Measurements from ENCODE around the gene SPP2.

SPP2 gene

DNA sequence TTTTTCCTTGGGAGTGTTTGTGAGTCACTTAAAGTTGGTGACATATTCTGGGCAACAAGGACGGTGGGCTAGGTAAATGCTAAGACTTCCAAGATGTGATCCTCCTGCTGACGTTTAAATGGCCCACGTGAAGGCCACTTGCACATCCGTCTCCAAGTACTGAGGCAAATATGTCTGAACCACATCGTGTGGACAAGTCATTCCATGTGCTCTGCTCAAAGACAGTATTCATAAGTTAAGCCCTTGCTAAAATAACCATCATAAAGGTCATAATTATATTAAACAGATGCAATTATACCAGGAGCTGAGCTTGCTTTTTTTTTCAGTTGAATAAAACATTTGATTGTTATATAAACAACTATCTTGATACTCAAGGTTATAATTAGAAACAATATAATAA, 44.8 kb downstream of the SPP2 start:
- H3K4me3 ChIP-seq (ENCODE audit: control insufficient read depth, low read depth, low read length) = no peak overlapping the region
- TF ChIP-seq, protein P1, sequence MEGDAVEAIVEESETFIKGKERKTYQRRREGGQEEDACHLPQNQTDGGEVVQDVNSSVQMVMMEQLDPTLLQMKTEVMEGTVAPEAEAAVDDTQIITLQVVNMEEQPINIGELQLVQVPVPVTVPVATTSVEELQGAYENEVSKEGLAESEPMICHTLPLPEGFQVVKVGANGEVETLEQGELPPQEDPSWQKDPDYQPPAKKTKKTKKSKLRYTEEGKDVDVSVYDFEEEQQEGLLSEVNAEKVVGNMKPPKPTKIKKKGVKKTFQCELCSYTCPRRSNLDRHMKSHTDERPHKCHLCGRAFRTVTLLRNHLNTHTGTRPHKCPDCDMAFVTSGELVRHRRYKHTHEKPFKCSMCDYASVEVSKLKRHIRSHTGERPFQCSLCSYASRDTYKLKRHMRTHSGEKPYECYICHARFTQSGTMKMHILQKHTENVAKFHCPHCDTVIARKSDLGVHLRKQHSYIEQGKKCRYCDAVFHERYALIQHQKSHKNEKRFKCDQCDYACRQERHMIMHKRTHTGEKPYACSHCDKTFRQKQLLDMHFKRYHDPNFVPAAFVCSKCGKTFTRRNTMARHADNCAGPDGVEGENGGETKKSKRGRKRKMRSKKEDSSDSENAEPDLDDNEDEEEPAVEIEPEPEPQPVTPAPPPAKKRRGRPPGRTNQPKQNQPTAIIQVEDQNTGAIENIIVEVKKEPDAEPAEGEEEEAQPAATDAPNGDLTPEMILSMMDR (conservative IDR thresholded peaks at IDR 0.05; ENCODE audit: control insufficient read depth, insufficient read depth, low read depth, low read length) = no peak
- no peak for DNase-seq (ENCODE audit: low read depth)

DNA sequence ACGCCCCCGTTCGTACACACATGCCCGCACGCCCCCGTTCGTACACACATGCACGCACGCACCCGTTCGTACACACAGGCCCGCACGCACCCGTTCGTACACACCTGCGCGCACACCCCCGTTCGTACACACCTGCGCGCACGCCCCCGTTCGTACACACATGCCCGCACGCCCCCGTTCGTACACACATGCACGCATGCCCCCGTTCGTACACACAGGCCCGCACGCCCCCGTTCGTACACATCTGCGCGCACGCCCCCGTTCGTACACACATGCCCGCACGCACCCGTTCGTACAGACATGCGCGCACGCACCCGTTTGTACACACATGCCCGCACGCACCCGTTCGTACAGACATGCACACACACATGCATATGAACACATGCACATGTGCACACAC, 45.7 kb downstream of the SPP2 start:
- H3K4me3 ChIP-seq (ENCODE audit: control insufficient read depth, low read depth, low read length) = no peak overlapping the region
- TF ChIP-seq, protein P1 (conservative IDR thresholded peaks at IDR 0.05; ENCODE audit: control insufficient read depth, insufficient read depth, low read depth, low read length) = no peak
- DNase-seq (ENCODE audit: low read depth) = no peak

DNA sequence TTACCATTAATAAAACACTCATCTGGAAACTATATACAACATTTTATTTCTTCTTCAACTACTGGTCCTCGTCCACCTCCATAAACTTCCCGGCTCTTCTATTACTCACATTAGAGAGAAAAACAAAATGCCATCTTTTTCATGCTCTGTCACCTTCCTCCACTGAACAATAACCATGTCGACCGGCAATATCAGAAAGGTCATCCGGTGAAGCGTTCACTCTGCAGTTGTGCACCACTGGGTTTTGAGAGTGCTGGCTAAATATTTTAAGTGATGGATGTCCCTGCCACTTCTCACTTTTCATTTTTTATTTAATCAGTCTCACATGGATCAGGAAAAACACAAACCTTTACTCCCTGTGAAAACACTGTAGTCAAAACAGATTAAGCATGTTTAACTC, 48.2 kb downstream of the SPP2 start:
- TF ChIP-seq, protein P1 (conservative IDR thresholded peaks at IDR 0.05; ENCODE audit: control insufficient read depth, insufficient read depth, low read depth, low read length) = no peak
- no peak for DNase-seq (ENCODE audit: low read depth)
- no peak overlapping the region for H3K4me3 ChIP-seq (ENCODE audit: control insufficient read depth, low read depth, low read length)

DNA sequence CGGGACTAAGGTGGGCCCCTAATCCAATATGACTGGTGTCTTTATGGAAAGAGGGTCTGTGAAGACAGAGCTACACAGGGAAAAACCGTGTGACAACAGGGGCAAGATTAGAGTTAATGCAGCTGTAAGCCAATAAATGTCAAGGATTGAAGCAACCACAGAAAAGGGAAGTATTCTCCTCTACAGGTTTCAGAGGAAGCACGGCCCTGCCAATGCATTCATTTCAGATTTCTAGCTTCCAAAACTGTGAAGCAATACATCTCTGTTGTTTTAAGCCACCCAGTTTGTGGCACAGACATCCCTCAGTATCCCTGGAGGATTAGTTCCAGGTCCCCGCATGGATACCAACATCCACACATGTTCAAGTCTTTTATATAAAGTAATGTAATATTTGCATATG, 48.8 kb downstream of the SPP2 start:
- no peak for DNase-seq (ENCODE audit: low read depth)
- TF ChIP-seq, protein P1 (conservative IDR thresholded peaks at IDR 0.05; ENCODE audit: control insufficient read depth, insufficient read depth, low read depth, low read length) = no peak
- no peak overlapping the region for H3K4me3 ChIP-seq (ENCODE audit: control insufficient read depth, low read depth, low read length)

DNA sequence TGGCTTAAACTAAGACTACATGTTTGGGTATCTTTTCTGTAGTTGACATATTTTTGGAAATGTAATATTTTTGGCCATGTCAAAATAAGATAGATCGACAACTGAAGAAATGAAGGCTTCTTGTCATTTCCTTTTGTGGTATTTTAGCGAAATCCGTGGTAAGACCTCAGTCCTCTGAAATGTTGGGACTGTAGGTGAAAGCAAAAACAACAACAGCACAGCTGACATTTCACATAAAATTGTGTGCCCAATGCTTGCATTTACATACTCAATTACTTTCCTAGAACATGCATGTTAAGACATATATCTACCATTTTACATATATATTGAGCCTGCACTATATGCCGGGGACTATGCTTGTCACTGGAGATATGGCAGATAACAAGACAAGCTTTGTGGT, 50.2 kb downstream of the SPP2 start:
- no peak overlapping the region for H3K4me3 ChIP-seq (ENCODE audit: control insufficient read depth, low read depth, low read length)
- TF ChIP-seq, protein P1 (conservative IDR thresholded peaks at IDR 0.05; ENCODE audit: control insufficient read depth, insufficient read depth, low read depth, low read length) = no peak
- no peak for DNase-seq (ENCODE audit: low read depth)

DNA sequence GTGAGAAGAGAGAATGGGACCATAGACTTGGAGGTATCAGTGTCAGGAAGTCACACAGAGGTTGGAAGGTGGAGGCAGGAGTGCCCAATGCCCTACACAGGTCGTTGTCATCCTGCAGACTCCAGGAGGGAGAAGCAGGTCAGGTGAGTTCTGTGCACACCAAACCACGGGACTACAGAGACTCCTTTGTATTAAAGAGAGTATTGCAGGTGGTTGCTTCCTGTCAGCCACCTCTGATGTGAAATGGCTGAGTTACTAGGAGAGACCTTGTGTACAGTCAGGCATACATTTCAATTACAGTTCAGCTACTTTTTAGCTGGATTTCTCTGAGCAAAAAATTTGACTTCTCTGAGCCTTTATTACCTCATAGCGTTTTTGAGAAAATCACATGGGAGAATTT, 51.6 kb downstream of the SPP2 start:
- H3K4me3 ChIP-seq (ENCODE audit: control insufficient read depth, low read depth, low read length) = no peak overlapping the region
- TF ChIP-seq, protein P1 (conservative IDR thresholded peaks at IDR 0.05; ENCODE audit: control insufficient read depth, insufficient read depth, low read depth, low read length) = no peak
- no peak for DNase-seq (ENCODE audit: low read depth)

DNA sequence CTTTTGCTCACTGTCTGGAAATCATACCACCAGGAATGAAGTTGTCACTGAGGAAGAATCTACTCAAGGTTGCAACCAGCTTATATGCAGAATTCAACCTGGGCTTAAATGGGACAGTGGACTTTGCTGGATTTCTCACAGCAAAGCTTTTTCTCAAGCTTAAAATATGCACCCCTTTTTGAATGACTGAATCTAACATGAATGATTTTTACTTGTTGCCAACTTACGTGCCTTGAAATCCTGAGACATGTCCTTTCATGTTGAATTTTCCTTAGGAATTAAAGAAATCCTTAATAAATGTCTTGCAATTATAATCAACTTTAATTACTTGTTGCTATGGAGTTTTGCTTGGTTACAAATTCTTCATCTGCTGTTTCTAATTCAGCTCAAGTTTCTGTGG, 57.4 kb downstream of the SPP2 start:
- DNase-seq (ENCODE audit: low read depth) = no peak
- TF ChIP-seq, protein P1 (conservative IDR thresholded peaks at IDR 0.05; ENCODE audit: control insufficient read depth, insufficient read depth, low read depth, low read length) = no peak
- H3K4me3 ChIP-seq (ENCODE audit: control insufficient read depth, low read depth, low read length) = no peak overlapping the region

All from fibroblast of mammary gland (primary cell).